ENCODE results near the gene GAS2L3.
"Not testable (repeated sequence)": the region's sequence is repeated elsewhere in the genome, so short reads cannot be mapped to it uniquely, and the experiment has no call there.

DNA sequence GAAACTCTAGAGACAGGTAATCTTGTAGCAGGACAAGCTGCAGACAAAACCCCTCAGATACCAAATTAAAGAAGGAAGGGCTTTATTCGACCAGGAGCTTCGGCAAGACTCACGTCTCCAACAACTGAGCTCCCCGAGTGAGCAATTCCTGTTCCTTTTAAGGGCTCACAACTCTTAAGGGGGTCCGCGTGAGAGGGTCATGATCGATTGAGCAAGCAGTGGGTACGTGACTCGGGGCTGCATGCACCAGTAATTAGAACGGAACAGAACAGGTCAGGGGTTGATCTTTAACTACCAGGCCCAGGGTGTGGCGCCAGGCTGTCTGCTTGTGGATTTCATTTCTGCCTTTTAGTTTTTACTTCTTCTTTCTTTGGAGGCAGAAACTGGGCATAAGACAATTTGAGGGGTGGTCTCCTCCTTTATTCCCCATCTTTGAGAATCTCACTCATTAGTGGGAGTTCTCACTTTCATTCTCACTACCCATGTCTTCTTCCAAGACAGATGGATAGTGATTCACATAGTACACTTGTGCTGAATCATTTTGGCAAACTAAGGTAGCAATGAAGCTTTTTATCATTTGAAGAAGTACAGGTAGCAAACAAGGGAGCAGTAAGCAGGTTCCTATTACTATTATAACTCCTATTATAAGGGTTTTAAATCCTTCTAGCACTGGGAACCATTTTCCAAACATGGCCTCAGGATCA, 59.8 kb downstream of the GAS2L3 start:
- TF ChIP-seq POLR2A (IDR thresholded peaks at IDR 0.05; ENCODE audit: low read depth); POLR2AphosphoS5 (IDR thresholded peaks at IDR 0.05): not testable (repeated sequence)

Data from esophagus muscularis mucosa (tissue), 2 donors.